ENCODE results near the gene ADAM12. TPM values are rescaled to one million over a fixed set of nuclear protein-coding genes. Genes with fewer than 3 reads are reported as not detected.
A peak's percentile ranks its signal among the peaks of the same experiment; 100 is the strongest.

Gene ADAM12
- total and polyA plus RNA-seq, 9 of the 15 experiments (the other 6 are each of a cell fraction or from before 2014, with no cell fraction given), result not detected

- peak; percentile 60 for TF ChIP-seq MGA (IDR thresholded peaks at IDR 0.05)
- TF ChIP-seq JUNB (CRISPR knock-in tag; conservative IDR thresholded peaks at IDR 0.05), result no peak
- no peak for TF ChIP-seq BHLHE40 (IDR thresholded peaks at IDR 0.05; ENCODE audit: low read length)
- no peak for TF ChIP-seq E4F1 (CRISPR knock-in tag; IDR thresholded peaks at IDR 0.05; ENCODE audit: borderline replicate concordance)
- TF ChIP-seq CBX1 (IDR thresholded peaks at IDR 0.05; ENCODE audit: low read depth), result no peak
- no peak for TF ChIP-seq ZNF561 (CRISPR knock-in tag; conservative IDR thresholded peaks at IDR 0.05)
- TF ChIP-seq TFAM (CRISPR knock-in tag; conservative IDR thresholded peaks at IDR 0.05), result no peak
- TF ChIP-seq NCOR1 (IDR thresholded peaks at IDR 0.05), result no peak
- TF ChIP-seq EWSR1 (IDR thresholded peaks at IDR 0.05; ENCODE audit: borderline replicate concordance, low read depth, partially characterized antibody), result no peak
- TF ChIP-seq IRF9 (tag; IDR thresholded peaks at IDR 0.05), result no peak
- TF ChIP-seq STAT5A (IDR thresholded peaks at IDR 0.05; ENCODE audit: borderline replicate concordance, low read length), result no peak
- no peak for TF ChIP-seq ID3 (CRISPR knock-in tag; IDR thresholded peaks at IDR 0.05)
- TF ChIP-seq ID3 (tag; IDR thresholded peaks at IDR 0.05), result no peak
- TF ChIP-seq NR2F6 (CRISPR knock-in tag; IDR thresholded peaks at IDR 0.05), result no peak
Measured at GRCh38 chr10:126197036-126197543, 191.2 kb downstream of the ADAM12 start (continued).

Data from K562 (cell line).